ENCODE results near the gene NXF3. TPM values are rescaled to one million over a fixed set of nuclear protein-coding genes. Genes with fewer than 3 reads are reported as not detected.
"Not testable (repeated sequence)": the region's sequence is repeated elsewhere in the genome, so short reads cannot be mapped to it uniquely, and the experiment has no call there.

NXF3 gene, protein sequence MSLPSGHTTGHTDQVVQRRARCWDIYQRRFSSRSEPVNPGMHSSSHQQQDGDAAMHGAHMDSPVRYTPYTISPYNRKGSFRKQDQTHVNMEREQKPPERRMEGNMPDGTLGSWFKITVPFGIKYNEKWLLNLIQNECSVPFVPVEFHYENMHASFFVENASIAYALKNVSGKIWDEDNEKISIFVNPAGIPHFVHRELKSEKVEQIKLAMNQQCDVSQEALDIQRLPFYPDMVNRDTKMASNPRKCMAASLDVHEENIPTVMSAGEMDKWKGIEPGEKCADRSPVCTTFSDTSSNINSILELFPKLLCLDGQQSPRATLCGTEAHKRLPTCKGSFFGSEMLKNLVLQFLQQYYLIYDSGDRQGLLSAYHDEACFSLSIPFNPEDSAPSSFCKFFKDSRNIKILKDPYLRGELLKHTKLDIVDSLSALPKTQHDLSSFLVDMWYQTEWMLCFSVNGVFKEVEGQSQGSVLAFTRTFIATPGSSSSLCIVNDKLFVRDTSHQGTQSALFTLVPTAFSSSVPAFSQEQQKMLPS
- not detected in 2 replicates for polyA plus RNA-seq (2011; rRNA removed)
- not detected in 2 replicates for polyA minus RNA-seq (2011; rRNA and poly(A)+ RNA removed)

DNA sequence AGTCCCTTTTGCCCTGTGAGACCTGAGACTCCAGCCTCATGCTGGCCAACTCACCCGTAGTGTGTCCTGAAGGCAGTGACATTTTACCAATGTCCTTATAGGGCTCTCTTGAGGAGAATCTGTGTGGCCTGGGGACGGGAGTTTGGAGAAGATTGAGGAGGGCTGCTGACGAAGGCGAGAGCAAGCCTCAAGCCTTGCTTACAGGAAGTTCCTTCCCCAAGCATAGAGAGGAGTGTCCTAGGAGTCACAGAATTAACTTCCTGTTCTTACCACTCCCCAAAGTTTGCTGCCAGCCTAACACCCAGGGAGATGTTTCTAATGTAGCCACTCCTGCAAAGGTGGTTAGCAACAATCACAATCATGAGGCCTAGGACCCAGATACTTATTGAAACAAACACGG, at the start of gene NXF3:
NXF3 (minus strand) TSS at position 202 of the 400 bp plus-strand sequence; CDS start at position 82, 120 bp downstream.
- CTCF ChIA-PET: no interaction called here
- no peak for DNase-seq (ENCODE audit: low read depth, low spot score)

DNA sequence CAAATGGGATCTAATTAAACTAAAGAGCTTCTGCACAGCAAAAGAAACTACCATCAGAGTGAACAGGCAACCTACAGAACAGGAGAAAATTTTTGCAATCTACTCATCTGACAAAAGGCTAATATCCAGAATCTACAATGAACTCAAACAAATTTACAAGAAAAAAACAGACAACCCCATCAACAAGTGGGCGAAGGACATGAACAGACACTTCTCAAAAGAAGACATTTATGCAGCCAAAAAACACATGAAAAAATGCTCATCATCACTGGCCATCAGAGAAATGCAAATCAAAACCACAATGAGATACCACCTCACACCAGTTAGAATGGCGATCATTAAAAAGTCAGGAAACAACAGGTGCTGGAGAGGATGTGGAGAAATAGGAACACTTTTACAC, 43.6 kb upstream of the NXF3 start:
- H3K27me3 ChIP-seq (ENCODE audit: control insufficient read depth, insufficient read depth, low read length); POLR2A ChIA-PET; CTCF ChIA-PET; H3K4me3 ChIP-seq (ENCODE audit: low read depth, low read length); H3K27ac ChIP-seq (ENCODE audit: low read depth, low read length); DNase-seq (ENCODE audit: low read depth, low spot score); H3K9me3 ChIP-seq (ENCODE audit: control insufficient read depth, insufficient read depth, low read length): not testable (repeated sequence)

More for the DNA sequence above, at the start of gene NXF3:
- no peaks in the 10 kb centered on the region for H3K9me3 ChIP-seq (ENCODE audit: control insufficient read depth, insufficient read depth, low read length)
- POLR2A ChIA-PET: no interaction called here
- no peak within 1 kb of the TSS for H3K27ac ChIP-seq (ENCODE audit: low read depth, low read length)
- no peak within 1 kb of the TSS for H3K4me3 ChIP-seq (ENCODE audit: low read depth, low read length)
- H3K27me3 ChIP-seq (ENCODE audit: control insufficient read depth, insufficient read depth, low read length): no peaks in the 10 kb centered on the region
- TF ChIP-seq, protein P1, sequence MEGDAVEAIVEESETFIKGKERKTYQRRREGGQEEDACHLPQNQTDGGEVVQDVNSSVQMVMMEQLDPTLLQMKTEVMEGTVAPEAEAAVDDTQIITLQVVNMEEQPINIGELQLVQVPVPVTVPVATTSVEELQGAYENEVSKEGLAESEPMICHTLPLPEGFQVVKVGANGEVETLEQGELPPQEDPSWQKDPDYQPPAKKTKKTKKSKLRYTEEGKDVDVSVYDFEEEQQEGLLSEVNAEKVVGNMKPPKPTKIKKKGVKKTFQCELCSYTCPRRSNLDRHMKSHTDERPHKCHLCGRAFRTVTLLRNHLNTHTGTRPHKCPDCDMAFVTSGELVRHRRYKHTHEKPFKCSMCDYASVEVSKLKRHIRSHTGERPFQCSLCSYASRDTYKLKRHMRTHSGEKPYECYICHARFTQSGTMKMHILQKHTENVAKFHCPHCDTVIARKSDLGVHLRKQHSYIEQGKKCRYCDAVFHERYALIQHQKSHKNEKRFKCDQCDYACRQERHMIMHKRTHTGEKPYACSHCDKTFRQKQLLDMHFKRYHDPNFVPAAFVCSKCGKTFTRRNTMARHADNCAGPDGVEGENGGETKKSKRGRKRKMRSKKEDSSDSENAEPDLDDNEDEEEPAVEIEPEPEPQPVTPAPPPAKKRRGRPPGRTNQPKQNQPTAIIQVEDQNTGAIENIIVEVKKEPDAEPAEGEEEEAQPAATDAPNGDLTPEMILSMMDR (IDR thresholded peaks at IDR 0.05; ENCODE audit: low read depth, low read length): no peak

DNA sequence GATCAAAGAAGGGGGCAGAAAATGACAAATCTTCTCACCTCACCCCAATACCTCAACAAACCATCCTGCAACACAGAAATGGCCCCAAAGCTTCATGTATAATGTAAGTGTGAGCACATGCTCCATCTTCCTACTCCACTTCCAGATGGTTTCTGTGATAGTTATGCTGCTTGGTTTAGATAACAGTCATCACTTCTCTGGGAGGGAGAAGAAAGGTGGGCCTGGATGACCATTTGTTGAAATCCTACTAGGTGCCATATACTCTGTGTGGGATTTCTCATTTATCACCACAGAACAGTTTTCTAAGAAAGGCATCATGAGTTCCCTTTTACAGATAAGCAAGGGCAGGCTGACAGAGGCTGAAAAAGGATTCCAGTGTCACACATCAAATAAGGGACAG, 31.3 kb upstream of the NXF3 start:
- CTCF ChIA-PET: no interaction called here

DNA sequence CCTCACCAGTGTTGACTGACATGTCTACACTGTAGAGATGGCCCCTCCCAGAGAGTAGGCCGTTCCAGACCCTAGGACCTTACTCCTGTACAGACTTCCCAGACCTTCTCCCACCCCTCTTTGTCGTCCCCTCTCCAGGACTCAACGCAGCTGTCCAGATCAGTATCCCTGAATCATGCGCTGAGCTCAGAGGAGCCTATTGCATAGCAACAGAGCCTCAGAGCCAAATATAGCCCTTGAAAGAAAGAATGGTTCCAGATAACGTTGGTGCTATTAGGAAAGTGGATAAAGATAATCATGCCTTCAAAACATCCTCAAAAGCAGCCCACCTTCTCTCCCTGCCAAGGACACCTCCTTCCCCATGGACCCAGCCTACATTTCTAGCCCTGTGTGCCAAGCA, 27.8 kb upstream of the NXF3 start:
- no peak overlapping the region for H3K4me3 ChIP-seq (ENCODE audit: low read depth, low read length)
- no peak overlapping the region for H3K27ac ChIP-seq (ENCODE audit: low read depth, low read length)
- POLR2A ChIA-PET: no interaction called here
- no peaks in the 10 kb centered on the region for H3K27me3 ChIP-seq (ENCODE audit: control insufficient read depth, insufficient read depth, low read length)
- TF ChIP-seq, protein P1 (IDR thresholded peaks at IDR 0.05; ENCODE audit: low read depth, low read length): no peak
- no peaks in the 10 kb centered on the region for H3K9me3 ChIP-seq (ENCODE audit: control insufficient read depth, insufficient read depth, low read length)
- CTCF ChIA-PET: no interaction called here
- no peak for DNase-seq (ENCODE audit: low read depth, low spot score)

More for the DNA sequence above, 31.3 kb upstream of the NXF3 start:
- TF ChIP-seq, protein P1 (IDR thresholded peaks at IDR 0.05; ENCODE audit: low read depth, low read length): no peak
- H3K9me3 ChIP-seq (ENCODE audit: control insufficient read depth, insufficient read depth, low read length): no peaks in the 10 kb centered on the region
- POLR2A ChIA-PET: no interaction called here
- H3K27me3 ChIP-seq (ENCODE audit: control insufficient read depth, insufficient read depth, low read length): no peaks in the 10 kb centered on the region
- no peak for DNase-seq (ENCODE audit: low read depth, low spot score)
- H3K4me3 ChIP-seq (ENCODE audit: low read depth, low read length): no peak overlapping the region
- no peak overlapping the region for H3K27ac ChIP-seq (ENCODE audit: low read depth, low read length)

DNA sequence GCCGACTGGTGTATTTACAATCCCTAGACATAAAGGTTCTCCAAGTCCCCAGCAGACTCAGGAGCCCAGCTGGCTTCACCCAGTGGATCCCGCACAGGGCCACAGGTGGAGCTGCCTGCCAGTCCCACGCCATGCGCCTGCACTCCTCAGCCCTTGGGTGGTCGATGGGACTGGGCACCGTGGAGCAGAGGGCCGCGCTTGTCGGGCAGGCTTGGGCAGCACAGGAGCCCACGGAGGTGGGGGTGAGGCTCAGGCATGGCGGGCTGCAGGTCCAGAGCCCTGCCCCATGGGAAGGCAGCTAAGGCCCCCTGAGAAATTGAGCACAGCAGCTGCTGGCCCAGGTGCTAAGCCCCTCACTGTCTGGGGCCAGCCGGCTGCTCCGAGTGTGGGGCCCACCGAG, 24.0 kb upstream of the NXF3 start:
- H3K4me3 ChIP-seq (ENCODE audit: low read depth, low read length); H3K27ac ChIP-seq (ENCODE audit: low read depth, low read length); DNase-seq (ENCODE audit: low read depth, low spot score); CTCF ChIA-PET; H3K27me3 ChIP-seq (ENCODE audit: control insufficient read depth, insufficient read depth, low read length); H3K9me3 ChIP-seq (ENCODE audit: control insufficient read depth, insufficient read depth, low read length); POLR2A ChIA-PET: not testable (repeated sequence)

DNA sequence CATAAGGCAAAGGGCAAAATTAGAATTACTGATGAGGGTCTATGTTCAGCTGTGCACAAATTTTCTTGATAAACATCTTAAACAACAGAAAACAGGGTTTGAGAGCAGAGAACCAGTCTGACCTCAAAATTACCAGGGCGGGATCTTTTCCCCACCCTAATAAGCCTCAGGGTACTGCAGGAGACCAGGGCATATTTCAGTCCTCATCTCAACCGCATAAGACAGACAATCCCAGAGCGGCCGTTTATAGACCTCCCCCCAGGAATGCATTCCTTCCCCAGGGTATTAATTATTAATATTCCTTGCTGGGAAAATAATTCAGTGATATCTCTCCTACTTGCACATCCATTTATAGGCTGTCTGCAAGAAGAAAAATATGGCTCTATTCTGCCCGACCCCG, 16.6 kb upstream of the NXF3 start:
- H3K27me3 ChIP-seq (ENCODE audit: control insufficient read depth, insufficient read depth, low read length); CTCF ChIA-PET; DNase-seq (ENCODE audit: low read depth, low spot score); H3K9me3 ChIP-seq (ENCODE audit: control insufficient read depth, insufficient read depth, low read length); H3K27ac ChIP-seq (ENCODE audit: low read depth, low read length); H3K4me3 ChIP-seq (ENCODE audit: low read depth, low read length); POLR2A ChIA-PET: not testable (repeated sequence)

All from AG04450 (cell line).